GM19455 (cell line): Measurements from ENCODE around the gene APP.
"Not testable (repeated sequence)": the region's sequence is repeated elsewhere in the genome, so short reads cannot be mapped to it uniquely, and the experiment has no call there.

Experiments
- ATAC-seq: cut with Tn5 transposase; IDR thresholded peaks from one replicate; pipeline ENCODE4 v1.9.1; 2021; ENCODE audit not compliant: unreplicated experiment

Gene APP

GRCh38 chr21:26027696-26028095 is 142.9 kb downstream of the APP start:
- no peak for ATAC-seq

DNA sequence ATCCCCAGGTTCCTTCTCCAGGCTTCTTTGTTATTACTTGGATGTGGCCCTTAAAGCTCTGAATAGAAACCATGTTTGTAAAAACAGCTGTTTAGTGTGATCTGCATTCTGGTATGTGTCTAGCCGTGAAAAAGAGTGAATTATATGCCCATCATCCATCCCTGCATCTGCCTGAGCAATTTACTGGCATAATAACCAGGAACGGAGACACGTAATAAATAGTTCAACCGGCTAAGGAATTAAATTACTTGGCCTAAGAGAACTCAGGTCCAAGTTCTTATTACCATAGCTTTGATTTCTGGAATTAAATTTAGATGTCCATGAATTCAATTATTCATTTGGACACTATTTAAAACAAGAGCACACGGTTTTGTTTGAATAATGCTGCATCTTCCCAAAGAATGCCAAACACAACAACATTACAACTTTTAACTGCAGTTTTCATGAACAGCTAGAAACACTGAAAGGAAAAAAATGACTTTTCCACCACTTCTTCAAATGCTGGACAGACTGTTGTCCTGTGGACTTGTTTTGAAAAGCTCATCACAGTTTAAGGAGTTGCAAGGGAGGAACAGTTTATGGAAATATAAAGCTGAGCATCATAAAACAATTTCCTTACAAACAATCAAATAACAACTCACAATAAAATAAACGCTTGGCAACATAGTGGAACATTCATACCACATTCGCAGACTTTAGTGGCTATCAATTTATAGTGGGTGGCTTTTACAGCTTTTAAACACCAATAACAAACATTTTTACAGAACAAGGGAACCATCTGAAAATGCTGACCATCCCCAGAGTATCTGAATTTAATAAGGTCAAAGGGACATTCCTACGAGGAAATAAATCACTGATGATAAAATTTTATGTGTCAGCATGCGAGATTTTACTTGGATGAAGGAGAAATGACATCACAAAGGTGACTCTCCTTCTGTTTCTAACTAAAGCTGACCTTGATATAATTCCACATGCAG is 144.7 kb downstream of the APP start:
- ATAC-seq = no peak

DNA sequence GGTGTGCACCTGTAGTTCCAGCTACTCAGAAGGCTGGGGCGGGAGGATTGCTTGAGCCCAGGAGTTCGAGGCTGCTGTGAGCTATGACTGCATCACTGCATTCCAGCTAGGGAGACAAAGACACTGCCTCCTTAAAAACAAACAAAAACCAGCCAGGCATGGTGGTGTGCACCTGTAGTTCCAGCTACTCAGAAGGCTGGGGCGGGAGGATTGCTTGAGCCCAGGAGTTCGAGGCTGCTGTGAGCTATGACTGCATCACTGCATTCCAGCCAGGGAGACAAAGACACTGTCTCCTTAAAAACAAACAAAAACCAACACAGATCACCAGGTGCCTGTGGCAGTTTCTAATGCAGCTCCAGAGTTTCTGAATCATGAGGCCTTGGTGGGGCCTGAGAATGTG is 147.2 kb downstream of the APP start:
- ATAC-seq = not testable (repeated sequence)

GRCh38 chr21:26022598-26023337 is 147.8 kb downstream of the APP start:
- not testable (repeated sequence) for ATAC-seq

- no peak for ATAC-seq
These were observed 150.1 kb downstream of the APP start for GRCh38 chr21:26020510-26020909.

DNA sequence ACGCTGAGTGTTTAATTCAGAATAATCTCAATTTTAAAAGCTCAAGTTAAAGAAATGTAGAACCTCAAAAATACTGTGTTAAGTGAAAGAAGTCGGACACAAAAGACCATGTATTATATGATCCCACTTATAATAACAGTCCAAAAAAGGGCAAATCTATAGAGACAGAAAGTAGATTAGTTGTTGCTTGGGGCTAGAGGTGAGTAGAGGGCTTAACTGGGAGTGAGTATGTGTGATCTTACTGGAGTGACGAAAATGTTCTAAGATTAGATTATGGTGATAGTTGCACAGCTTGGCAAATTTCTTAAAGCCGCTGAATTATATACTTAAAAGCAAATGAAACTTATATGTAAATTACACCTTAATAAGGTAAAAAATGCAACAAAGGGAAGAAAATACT is 150.5 kb downstream of the APP start:
- ATAC-seq = no peak

DNA sequence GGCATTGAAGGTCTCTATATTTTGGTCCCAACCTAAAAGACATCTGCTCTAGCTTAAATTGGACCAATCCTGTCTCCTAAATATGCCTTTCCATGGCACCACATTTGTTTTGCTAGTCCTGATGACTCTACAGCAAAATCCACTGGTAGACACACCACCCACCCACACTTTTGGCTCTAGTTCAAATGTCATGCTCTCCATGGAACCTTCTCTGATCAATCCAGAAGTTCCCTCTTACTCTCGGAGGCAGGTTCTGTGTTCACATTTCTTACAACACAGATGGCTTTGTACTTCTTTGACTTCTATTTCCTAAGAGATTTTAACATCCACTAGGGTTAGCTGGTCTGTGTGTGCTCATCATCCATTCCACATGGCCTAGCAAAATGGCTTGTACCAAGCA is 151.3 kb downstream of the APP start:
- ATAC-seq = no peak

DNA sequence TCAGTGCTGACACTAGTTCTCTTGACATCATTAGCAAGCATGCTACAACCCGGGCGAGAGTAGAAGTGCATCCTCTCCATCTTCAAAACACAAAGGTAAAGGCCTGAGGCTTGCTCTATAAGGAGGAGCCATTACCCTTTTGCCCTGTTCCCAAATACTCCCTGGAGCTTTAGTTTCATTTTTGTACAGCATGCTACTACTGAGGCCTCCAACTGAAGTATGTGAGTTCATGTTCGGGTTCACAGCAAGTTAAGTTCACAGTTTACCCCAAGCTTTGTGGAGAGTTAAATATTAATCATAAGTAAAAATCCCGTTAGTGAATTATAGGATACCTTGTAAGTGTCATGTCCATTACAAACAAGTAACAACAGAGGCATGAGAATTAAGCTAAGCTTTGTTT is 156.6 kb downstream of the APP start:
- no peak for ATAC-seq

DNA sequence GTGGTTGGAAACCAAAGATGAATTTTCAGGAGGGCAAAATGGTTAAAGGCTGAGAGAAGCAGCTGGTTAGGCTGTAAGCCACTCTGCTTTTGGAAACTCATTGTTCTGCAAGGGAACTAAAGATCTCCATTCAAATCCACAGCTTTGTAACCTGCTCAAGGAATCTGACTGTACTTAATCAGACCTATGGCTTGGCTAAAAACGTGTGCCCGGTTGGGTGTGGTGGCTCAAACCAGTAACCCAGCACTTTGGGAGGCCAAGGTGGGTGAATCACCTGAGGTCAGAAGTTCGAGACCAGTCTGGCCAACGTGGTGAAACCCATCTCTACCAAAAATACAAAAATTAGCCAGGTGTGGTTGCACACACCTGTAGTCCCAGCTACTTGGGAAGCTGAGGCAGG is 158.1 kb downstream of the APP start:
- ATAC-seq = not testable (repeated sequence)

DNA sequence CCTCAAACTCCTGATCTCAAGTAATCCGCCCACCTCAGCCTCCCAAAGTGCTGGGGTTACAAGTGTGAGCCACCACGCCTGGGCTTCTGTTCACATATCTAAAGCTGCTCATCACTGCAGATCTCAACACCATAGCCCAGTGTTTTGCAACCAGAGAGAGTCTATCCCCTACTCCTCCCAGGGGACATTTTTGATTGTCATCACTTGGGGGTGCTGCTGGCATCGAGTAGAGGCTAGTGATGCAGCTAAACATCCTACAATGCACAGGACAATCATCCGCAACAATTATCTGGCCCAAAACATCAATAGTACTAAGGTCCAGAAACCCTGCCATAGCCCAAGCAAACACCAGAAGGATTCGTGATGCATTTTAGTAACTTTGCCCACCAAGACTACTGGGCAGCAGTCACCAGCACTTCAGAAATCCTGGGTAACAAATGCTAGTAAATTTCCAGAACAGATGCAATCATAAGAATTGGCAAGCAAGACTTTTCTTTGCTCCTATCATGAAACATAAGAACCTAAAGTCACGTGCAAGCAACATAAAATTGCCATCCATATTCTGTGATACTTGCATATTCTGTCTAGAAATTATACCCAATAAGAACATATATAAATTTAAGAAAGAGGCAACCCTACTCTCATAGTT is 159.2 kb downstream of the APP start:
- ATAC-seq = no peak

GRCh38 chr21:26007951-26008498 is 162.5 kb downstream of the APP start:
- ATAC-seq = no peak

DNA sequence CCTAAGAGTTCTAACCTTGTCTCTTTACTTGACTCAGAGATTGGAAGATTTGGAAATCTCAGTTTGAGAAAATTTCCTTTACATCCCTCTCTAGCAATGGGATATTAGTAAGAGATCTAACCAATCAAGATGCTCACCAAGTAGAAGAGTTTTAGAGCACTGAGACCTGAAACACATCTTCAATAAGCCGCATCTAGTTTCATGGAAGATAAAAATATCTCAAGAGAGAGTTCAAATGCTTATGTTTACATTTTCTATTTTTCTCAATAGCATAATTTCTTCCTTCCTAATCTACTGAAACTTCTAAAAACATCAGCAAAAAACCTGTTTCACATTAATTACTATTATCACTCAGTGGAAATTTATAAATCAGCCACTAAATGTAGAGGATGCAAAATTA is 165.1 kb downstream of the APP start:
- ATAC-seq = no peak

GRCh38 chr21:26003404-26003803 is 167.2 kb downstream of the APP start:
- no peak for ATAC-seq

DNA sequence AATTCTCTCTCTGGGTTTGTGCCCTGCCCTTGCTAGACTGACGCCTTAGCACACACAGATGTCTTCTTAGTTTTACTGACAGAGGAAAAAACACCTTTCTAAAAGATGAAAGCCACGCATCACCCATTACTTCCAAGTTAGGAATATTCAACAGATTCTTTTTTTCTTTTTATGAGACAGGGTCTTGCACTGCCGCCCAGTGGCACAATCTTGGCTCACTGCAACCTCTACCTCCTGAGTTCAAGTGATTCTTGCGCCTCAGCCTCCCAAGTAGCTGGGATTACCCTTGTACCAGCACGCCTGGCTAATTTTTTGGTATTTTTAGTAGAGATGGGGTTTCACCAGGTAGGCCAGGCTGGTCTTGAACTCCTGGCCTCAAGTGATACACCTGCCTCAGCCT is 169.2 kb downstream of the APP start:
- no peak for ATAC-seq

- ATAC-seq = no peak
These were observed 170.5 kb downstream of the APP start for GRCh38 chr21:25999921-26000582.

- no peak for ATAC-seq
These were observed 172.6 kb downstream of the APP start for GRCh38 chr21:25997788-25998611.

- ATAC-seq = no peak
These were observed 175.3 kb downstream of the APP start for GRCh38 chr21:25995278-25995677.

DNA sequence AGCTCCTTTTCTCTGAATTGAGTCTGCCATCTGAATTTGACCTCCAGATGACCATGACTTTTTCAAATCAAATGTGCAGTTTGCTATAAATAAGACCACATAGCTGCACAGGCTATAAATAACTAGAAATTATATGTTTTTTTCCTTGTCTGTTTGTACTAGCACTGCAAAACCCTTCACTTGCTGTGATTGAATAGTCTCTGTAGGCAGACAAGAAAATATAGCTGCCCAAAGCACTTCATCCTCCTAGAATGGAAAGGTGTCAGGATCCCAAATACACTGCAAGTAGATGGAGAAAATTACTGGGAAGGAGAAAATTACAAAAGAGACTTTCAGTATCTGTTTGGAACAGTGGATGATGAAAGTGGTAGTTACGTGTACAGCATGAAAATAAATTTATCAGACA is 175.8 kb downstream of the APP start:
- no peak for ATAC-seq

DNA sequence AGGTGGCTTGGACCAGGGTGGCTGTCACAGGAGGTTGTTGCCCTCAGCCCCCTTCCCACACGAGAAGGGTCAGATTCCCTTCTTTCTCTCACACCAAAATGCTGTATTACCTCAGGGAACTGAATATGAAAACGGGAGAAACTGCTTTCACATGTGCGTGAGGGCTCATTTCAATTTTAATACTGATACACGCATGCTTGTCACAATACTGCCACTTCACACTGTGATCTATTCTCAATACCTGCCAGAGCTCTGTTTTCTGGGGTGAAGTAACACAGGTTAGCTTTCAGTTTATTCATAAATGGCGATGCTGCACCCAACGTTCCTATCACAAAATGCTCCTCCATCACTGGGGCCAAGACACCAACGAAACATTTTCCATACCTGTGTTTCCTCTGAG is 181.8 kb downstream of the APP start:
- no peak for ATAC-seq

- no peak for ATAC-seq
These were observed 183.0 kb downstream of the APP start for GRCh38 chr21:25987531-25987930.
